Activated CD4-positive, alpha-beta T cell treated with anti-CD3 and anti-CD28 coated beads, Interleukin-2, amount 50 U/mL, for 24 hours (primary cell): ENCODE results near the gene TJP3.

Source experiments
- DNase-seq, 2 donors: peaks; one replicate each; pipeline ENCODE4 v3.0.0-alpha.2; 2020; ENCODE audit warnings: low read depth in 1 of 2, low spot score in 1 of 2

TJP3 gene

DNA sequence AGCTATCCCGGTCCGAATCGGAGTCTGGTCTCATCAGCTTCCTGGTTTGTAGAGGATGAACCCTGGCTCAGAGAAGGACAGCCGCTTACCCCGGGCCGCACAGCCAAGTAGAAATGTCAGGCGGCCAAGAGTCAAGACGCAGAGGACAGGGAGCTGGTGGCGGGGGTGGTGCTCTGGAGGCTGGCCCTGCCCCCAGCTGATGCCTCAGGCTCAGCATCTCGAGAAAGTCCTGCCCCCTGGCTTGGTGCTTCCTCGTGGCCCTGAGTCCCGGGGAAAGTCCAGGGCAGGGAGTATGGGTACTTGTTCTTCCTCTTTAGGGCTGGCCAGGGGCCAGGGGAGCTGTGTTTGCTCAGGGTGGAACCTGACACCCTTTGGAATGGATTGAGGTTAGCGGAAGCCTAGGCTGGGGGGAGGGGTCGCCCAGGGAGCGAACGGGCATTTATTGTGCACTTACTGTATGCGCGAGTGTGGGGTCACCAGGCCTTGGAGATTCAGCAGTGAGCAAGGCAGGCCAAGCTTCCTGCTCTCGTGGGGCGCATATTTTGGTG lies 2.2 kb downstream of the TJP3 start:
- DNase-seq, result no peak

DNA sequence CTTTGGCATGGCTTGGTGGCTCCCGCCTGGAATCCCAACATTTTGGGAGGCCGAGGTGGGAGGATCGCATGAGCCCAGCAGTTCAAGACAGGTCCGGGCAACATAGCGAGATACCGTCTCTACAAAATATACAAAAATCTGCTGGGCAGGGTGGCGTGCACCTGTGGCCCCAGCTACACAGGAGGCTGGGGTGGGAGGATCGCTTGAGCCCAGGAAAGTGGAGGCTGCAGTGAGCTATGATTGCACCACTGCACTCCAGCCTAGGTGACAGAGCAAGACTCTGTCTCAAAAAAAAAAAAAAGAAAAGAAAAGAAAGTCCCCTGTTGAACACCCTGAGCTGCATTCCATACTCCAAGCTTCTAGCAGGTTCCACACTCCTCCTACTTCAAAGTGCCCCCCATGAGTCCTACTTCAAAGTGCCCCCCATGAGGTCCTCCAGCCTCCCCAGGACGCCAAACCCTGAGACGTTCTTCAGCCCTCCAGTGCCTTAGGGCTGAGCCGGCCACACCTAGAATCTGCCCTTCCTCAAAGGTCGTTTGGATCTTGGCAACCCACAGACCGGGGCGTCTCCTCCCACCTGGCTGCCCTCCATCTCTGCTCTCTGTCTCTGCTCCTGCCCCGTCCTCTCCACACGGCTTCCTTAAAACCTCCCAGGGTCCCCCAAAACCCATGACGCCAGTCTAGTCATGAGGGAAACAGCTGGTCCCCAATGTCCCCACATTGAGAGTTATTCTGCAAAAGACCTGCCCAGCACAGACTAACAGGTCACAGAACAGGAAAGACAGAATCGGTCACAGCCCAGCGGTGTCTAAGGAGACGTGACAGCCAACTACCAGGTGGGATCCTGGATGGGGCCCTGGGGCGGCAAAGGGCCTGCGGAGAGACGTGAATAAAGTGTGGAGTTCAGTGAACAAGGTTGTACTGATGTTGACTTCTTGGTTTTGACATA lies 4.8 kb downstream of the TJP3 start:
- no peak for DNase-seq

DNA sequence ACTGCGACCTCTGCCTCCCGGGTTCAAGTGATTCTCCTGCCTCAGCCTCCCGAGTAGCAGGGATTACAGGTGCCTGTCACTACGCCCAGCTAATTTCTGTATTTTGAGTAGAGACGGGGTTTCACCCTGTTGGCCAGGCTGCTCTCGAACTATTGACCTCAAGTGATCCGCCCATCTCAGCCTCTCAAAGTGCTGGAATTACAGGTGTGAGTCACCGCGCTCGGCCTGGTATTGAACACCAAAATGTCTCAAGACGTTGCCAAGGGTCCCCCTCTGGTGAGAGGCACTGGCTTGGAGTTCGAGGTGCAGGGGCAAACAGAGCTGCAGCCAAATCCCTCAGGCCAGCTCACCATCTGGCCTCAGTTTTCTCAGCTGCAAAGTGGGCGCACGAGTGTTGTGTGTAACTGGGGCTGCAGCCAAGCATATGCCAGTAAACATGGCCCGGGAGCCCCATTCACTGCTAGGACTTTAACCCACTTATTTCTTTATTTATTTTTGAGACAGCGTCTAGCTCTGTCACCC lies 8.0 kb downstream of the TJP3 start:
- no peak for DNase-seq

GRCh38 chr19:3719868-3720267 lies 11.7 kb downstream of the TJP3 start:
- DNase-seq, result no peak

DNA sequence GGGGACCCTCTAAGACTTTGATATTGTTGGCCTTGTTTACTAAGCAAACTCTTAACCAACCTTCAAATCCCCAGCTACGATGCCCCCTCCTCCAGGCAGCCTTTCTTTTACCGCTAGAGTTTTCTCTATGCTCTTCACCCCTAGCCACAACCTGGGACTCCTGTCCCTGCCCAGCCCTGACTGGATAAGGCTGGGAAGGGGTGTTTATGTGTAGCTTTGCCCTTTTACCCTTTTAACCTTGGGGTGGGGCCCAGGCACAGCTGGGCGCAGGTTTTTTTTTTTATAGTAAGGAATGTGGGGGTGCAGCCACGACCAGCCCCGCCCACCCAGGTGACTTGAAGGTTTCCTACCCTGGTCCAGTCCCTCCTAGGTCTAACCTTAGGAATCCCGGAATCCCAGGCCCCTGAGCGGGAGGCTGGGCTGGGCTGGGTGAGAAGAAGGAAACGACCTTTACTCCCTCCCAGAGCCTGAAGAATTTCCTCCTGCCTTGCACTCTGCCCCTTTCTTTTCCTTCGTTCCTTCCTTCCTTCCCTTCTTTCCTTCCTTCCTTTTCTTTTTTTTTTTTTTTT lies 12.2 kb downstream of the TJP3 start:
- DNase-seq, result no peak

DNA sequence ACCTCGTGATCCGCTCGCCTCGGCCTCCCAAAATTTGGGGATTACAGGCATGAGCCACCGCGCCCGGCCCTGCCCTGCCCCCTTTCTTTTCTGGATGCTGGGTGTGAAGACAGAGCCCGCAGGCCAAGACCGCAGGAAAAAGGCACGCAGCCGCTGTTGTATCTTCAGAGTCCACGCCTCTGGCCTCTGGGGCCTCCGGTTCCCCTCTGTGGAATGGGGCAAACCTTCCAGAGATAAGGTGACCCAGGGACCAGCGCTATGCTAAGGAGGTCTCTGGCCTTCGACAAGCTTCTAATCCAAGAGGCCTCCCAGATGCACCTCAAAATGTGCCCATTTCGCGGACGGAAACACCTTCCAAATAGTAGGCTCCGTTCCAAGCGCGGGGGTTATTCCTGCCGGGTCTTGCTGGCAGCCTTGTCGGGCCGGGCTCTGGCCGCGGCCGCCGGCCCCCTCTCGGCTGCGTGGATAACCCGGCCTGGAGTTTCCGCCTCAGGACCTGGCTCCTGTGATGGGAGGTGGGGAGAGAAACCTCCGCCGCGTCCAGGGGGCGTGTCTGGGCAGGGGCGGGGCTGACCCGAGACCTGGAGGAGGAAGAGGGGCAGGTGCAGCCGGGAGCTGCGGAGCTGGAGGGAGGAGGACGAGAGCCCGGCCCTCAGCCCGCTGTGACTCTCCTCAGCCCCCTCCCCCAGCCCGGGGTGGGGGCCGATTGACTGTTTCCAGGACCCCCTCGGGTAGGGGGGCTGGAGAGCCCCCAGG lies 13.1 kb downstream of the TJP3 start:
- DNase-seq, result peak; percentile 78 to 81

DNA sequence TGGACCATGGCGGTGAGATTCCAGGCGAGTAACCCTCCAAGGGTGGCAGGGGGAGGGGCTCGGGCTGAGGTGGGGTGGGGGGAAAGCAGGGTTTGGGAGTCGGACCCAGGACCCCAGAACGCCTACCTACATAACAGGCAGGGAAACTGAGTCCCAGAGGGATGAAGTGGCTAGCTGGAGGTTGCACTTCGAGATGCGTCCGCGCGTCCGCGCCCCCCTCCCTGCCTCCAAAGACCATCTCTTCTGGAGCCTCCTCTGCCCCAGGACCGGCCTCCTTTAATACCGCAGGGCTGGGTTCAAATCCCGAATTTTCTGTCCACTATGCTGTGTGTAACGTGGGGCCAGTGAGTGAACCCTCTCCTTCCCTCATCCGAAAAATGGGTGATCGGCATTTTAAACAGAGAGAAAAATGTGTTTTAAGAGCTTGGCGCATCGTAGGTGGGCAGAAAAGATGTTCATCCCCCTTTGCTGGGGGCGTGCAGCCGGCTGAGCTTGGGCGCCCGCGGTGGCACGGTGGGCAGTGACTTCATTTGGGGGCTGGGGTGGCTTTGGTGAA lies 13.8 kb downstream of the TJP3 start:
- no peak for DNase-seq

GRCh38 chr19:3722443-3723109 lies 14.4 kb downstream of the TJP3 start:
- DNase-seq, result no peak

- no peak for DNase-seq
Observed at GRCh38 chr19:3723110-3723488, 14.9 kb downstream of the TJP3 start.

DNA sequence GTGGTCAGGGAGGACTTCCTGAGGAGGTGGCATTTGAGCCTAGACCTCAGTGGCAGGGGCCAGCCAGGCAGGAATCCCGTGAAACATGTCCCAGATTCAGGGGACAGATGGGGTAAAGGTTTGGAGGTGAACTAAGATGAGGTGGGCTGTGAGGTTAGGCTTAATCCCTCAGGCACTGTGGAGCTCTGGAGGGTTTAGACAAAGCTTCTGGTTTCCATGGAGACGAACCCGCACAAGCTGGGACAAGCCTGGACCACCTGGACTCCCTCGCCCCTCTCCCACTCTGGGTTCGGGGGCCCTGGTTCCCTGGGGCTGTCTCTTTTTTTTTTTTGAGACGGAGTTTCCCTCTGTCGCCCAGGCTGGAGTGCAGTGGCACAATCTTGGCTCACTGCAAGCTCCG lies 15.7 kb downstream of the TJP3 start:
- no peak for DNase-seq

DNA sequence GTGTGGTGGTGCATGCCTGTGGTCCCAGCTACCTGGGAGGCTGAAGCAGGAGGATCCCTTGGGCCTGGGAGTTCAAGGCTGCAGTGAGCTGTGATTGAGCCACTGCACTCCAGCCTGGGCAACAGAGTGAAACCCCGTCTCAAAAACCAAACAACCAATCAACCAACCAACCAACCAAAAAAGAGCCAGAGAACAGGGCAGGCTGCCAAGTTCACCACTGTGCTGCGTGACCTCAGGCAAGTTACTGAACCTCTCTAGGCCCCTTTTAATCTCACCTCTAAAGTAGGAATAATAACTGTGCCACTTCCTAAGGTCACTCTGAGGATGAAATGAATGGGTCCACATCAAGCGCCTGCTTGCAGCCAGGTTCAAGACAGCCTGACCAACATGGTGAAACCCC lies 16.9 kb downstream of the TJP3 start:
- no peak for DNase-seq

DNA sequence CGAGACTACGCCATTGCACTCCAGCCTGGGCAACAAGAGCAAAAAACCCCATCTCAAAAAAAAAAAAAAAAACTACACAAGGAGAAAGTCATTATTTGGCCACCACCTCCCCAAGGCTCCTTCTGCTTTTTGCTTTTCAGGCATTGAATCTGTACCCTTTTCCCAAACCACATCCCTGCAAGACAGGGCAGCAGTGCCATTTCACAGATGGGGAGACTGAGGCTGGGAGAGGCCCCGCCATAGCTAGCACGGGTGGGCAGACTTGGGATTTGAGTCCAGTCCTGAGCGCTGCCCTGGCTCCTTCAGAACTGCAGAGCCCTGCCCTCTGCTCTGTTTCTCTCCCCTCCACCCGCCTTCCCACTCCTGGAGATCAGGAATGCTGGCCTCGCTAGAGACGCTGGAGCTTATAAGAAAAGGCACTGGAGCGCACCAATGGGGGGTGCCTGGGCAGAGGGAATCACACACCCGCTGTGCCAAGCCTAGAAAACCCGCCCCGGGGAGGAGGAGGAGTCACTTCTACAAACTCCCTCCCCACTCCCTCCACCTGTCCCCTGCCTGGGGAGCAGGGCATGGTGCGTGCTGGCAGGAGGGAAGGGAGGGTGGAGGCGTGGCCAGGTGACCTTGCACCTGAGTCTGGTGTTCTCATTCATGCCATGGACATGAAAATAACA lies 17.6 kb downstream of the TJP3 start:
- no peak for DNase-seq

GRCh38 chr19:3730457-3730958 lies 22.3 kb downstream of the TJP3 start:
- DNase-seq, result no peak

- no peak for DNase-seq
Observed at GRCh38 chr19:3732108-3732507, 23.9 kb downstream of the TJP3 start.

GRCh38 chr19:3733549-3734309 lies 25.5 kb downstream of the TJP3 start:
- DNase-seq, result no peak

DNA sequence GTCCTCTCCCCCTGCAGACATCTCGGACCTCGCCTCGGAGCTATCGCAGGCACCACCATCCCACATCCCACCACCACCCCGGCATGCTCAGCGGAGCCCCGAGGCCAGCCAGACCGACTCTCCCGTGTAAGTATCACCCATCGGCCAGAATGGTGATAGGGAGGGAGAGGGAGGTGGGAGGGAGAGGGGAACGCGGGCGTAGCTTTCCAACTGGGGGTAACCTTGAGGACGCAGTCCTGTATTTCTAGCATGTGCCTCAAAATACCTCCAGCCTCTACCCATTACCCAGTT lies 26.1 kb downstream of the TJP3 start:
- DNase-seq, result no peak

DNA sequence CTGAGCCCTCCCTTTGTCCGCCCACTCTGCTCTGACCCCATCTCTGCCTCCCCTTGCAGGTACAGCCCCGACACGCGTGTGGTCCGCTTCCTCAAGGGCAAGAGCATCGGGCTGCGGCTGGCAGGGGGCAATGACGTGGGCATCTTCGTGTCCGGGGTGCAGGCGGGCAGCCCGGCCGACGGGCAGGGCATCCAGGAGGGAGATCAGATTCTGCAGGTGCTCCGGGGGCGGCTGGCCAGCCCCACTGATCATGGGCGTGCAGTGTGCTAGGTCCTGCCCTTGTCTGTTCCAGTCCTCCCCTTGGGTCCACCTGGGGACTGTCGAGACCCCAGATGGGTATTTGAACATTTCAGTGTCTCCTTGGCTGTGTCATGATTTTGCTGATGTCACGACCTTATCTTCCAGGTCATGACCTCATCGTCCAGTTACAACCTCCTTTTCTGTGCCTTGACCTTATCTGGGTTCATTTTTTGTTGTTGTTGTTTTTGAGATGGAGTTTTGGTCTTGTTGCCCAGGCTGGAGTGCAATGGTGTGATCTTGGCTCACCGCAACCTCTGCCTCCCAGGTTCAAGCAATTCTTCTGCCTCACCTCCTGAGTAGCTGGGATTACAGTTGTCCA lies 28.0 kb downstream of the TJP3 start:
- DNase-seq, result no peak

DNA sequence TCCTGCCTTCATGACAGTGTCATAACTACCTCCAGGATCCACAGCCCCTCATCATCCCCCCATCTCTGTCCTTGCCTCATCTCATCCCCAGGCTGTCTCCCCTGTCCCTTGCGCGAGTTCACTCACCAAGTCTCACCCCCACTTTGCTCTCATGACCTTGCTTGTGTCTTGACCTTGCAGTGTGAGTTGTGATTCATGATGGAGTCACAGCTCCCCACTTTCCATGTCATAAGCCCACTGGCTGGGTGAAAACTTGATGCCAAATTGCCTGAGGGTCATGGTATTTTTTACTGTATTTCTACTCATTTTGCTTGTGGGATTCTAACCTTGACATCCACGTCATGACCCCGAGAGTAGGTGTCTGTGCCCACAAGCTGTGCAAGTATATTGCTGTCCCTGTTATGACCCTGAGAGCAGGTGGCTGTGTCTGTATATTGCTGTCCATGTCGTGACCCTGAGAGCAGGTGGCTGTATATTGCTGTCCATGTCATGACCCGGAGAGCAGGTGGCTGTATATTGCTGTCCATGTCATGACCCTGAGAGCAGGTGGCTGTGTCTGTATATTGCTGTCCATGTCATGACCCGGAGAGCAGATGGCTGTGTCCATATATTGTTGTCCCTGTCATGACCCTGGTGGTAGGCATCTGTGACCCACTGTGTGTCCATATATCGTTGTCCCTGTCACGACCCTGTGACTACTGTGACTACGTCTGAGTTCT lies 29.5 kb downstream of the TJP3 start:
- DNase-seq, result no peak
